H9 (cell line): ENCODE measurements around the gene TENM3. TPM values are rescaled to one million over a fixed set of nuclear protein-coding genes. Genes with fewer than 3 reads are reported as not detected.
A peak's percentile ranks its signal among the peaks of the same experiment; 100 is the strongest.

Experiments
- DNase-seq: peaks from one replicate; pipeline ENCODE4 v3.0.0-alpha.2; 2017
- H2AFZ ChIP-seq: one replicate; pipeline ENCODE4 v1.6.1; 2013; ENCODE audit warnings: mild to moderate bottlenecking, low read length, control low read depth, moderate library complexity
- H2AK5ac ChIP-seq: 2 replicates; pipeline ENCODE4 v1.6.1; 2013; ENCODE audit warnings: low read length, control low read depth, mixed read lengths; ENCODE audit not compliant: insufficient read length
- H2BK120ac ChIP-seq: one replicate; pipeline ENCODE4 v1.6.1; 2013; ENCODE audit warnings: low read depth, mild to moderate bottlenecking, low read length, control low read depth, inconsistent platforms; ENCODE audit not compliant: poor library complexity, severe bottlenecking
- H2BK12ac ChIP-seq: 2 replicates; pipeline ENCODE4 v1.6.1; 2013; ENCODE audit warnings: low read length, control low read depth, mixed read lengths, low read depth; ENCODE audit not compliant: insufficient read length
- H2BK15ac ChIP-seq: 2 replicates; pipeline ENCODE4 v1.6.1; 2013; ENCODE audit warnings: low read depth, low read length, control low read depth
- H2BK20ac ChIP-seq: one replicate; pipeline ENCODE4 v1.6.1; 2013; ENCODE audit warnings: low read depth, mild to moderate bottlenecking, low read length, control low read depth, inconsistent platforms; ENCODE audit not compliant: poor library complexity, severe bottlenecking
- H2BK5ac ChIP-seq: 2 replicates; pipeline ENCODE4 v1.6.1; 2013; ENCODE audit warnings: low read length, control low read depth, mixed read lengths; ENCODE audit not compliant: insufficient read length
- H3K14ac ChIP-seq: 2 replicates; pipeline ENCODE4 v1.6.1; 2013; ENCODE audit warnings: low read length, control low read depth; ENCODE audit not compliant: insufficient read depth
- H3K18ac ChIP-seq: 2 replicates; pipeline ENCODE4 v1.6.1; 2013; ENCODE audit warnings: low read depth, mild to moderate bottlenecking, mixed read lengths, low read length, control low read depth; ENCODE audit not compliant: insufficient read length
- H3K23ac ChIP-seq: 2 replicates; pipeline ENCODE4 v1.6.1; 2013; ENCODE audit warnings: low read length, control low read depth, mixed read lengths, low read depth; ENCODE audit not compliant: insufficient read length
- H3K23me2 ChIP-seq: 2 replicates; pipeline ENCODE4 v1.6.1; 2013; ENCODE audit warnings: low read depth, mild to moderate bottlenecking, mixed read lengths, low read length, control low read depth; ENCODE audit not compliant: insufficient read length, poor library complexity, severe bottlenecking
- H3K27ac ChIP-seq: 2 replicates; pipeline ENCODE4 v1.5.1; 2013; ENCODE audit warnings: low read length, control low read depth, mixed read lengths, low read depth; ENCODE audit not compliant: insufficient read length
- H3K27me3 ChIP-seq: 2 replicates; pipeline ENCODE4 v1.6.1; 2013; ENCODE audit warnings: low read length, control low read depth, inconsistent platforms; ENCODE audit not compliant: insufficient read depth
- H3K4ac ChIP-seq: 2 replicates; pipeline ENCODE4 v1.6.1; 2013; ENCODE audit warnings: low read depth, mild to moderate bottlenecking, control low read depth, inconsistent platforms, low read length, moderate library complexity
- H3K4me1 ChIP-seq: 2 replicates; pipeline ENCODE4 v1.6.1; 2013; ENCODE audit warnings: low read length, control low read depth, inconsistent platforms; ENCODE audit not compliant: insufficient read depth
- H3K4me2 ChIP-seq: 2 replicates; pipeline ENCODE4 v1.6.1; 2013; ENCODE audit warnings: low read length, control low read depth, mixed read lengths; ENCODE audit not compliant: insufficient read length, insufficient read depth
- H3K56ac ChIP-seq: 2 replicates; pipeline ENCODE4 v1.6.1; 2013; ENCODE audit warnings: low read depth, mild to moderate bottlenecking, mixed read lengths, low read length, control low read depth; ENCODE audit not compliant: insufficient read length
- H3K79me1 ChIP-seq: 2 replicates; pipeline ENCODE4 v1.6.1; 2013; ENCODE audit warnings: low read depth, mild to moderate bottlenecking, moderate library complexity, low read length, control low read depth, inconsistent platforms; ENCODE audit not compliant: insufficient read depth, poor library complexity, severe bottlenecking
- H3K79me2 ChIP-seq: 2 replicates; pipeline ENCODE4 v1.6.1; 2013; ENCODE audit warnings: low read length, control low read depth, inconsistent platforms; ENCODE audit not compliant: insufficient read depth
- H3K9ac ChIP-seq: 2 replicates; pipeline ENCODE4 v1.6.1; 2013; ENCODE audit warnings: low read length, control low read depth, mixed read lengths; ENCODE audit not compliant: insufficient read length; ENCODE audit errors: extremely low read depth
- H3K9me3 ChIP-seq: one replicate; pipeline ENCODE4 v1.6.1; 2013; ENCODE audit warnings: low read depth, low read length, inconsistent platforms; ENCODE audit not compliant: control insufficient read depth
- H3T11ph ChIP-seq: one replicate; pipeline ENCODE4 v1.6.1; 2013; ENCODE audit warnings: mild to moderate bottlenecking, low read length, control low read depth, inconsistent platforms
- H4K20me1 ChIP-seq: one replicate; pipeline ENCODE4 v1.6.1; 2013; ENCODE audit not compliant: control insufficient read depth, insufficient read length, insufficient read depth
- H4K5ac ChIP-seq: 2 replicates; pipeline ENCODE4 v1.6.1; 2013; ENCODE audit warnings: low read depth, mild to moderate bottlenecking, mixed read lengths, low read length, control low read depth; ENCODE audit not compliant: insufficient read length
- H4K8ac ChIP-seq: replicated peaks from 2 replicates; pipeline ENCODE4 v1.6.1; 2013; ENCODE audit warnings: low read length, control low read depth, mixed read lengths, low read depth; ENCODE audit not compliant: insufficient read length
- H4K91ac ChIP-seq: 2 replicates; pipeline ENCODE4 v1.6.1; 2013; ENCODE audit warnings: low read depth, mild to moderate bottlenecking, moderate library complexity, mixed read lengths, low read length, control low read depth; ENCODE audit not compliant: insufficient read length
- H3K27ac Mint-ChIP-seq, 3 experiments: 2 replicates in 2 of 3; 3 replicates in 1 of 3; pipeline ENCODE4 v1.8.0; 2020 to 2021; ENCODE audit warnings: mixed read lengths in 3 of 3, mild to moderate bottlenecking in 1 of 3, moderate library complexity in 1 of 3
- H3K27me3 Mint-ChIP-seq: 2 replicates; pipeline ENCODE4 v1.8.0; 2021; ENCODE audit warnings: low read depth, mild to moderate bottlenecking, moderate library complexity, mixed read lengths
- H3K36me3 Mint-ChIP-seq, 3 experiments: 2 replicates in 2 of 3; 3 replicates in 1 of 3; pipeline ENCODE4 v1.8.0; 2020 to 2021; ENCODE audit warnings: low read depth in 3 of 3, mixed read lengths in 3 of 3; ENCODE audit not compliant: insufficient read depth in 1 of 3
- H3K4me1 Mint-ChIP-seq, 2 experiments: 2 replicates each; pipeline ENCODE4 v1.8.0; 2020; ENCODE audit warnings: mixed read lengths in 2 of 2
- H3K4me3 Mint-ChIP-seq, 2 experiments: 2 replicates in 1 of 2; 3 replicates in 1 of 2; pipeline ENCODE4 v1.8.0; 2020 to 2021; ENCODE audit warnings: mild to moderate bottlenecking in 2 of 2, mixed read lengths in 2 of 2, moderate library complexity in 1 of 2
- H3K9me3 Mint-ChIP-seq, 2 experiments: 2 replicates in 1 of 2; 3 replicates in 1 of 2; pipeline ENCODE4 v1.8.0; 2020; ENCODE audit warnings: mild to moderate bottlenecking in 2 of 2, mixed read lengths in 2 of 2, moderate library complexity in 1 of 2
- WGBS: extraction: QIAGEN DNeasy Blood & Tissue Kit; methylation state at CpG from one replicate; pipeline ENCODE4 v1.1.7; 2013; ENCODE audit warnings: missing lambda C conversion rate, low lambda C conversion rate, mixed read lengths; ENCODE audit not compliant: insufficient read length; ENCODE audit errors: extremely low coverage; 5-methylcytosine and 5-hydroxymethylcytosine counted together
- total RNA-seq: library from RNA; stranded (reverse); gene quantifications from 2 replicates; pipeline ENCODE4 v1.2.1, GENCODE V29; 2021
- TF ChIP-seq, protein P1 (sequence below): fragments of 200-600 bp; sonication (generic); conservative IDR thresholded peaks from 3 replicates; pipeline ENCODE4 v1.8.0; 2021; ENCODE audit warnings: antibody characterized with exemption, mild to moderate bottlenecking

Gene TENM3
- total RNA-seq, 1 experiment from 2014 or later: 49.6 TPM

DNA sequence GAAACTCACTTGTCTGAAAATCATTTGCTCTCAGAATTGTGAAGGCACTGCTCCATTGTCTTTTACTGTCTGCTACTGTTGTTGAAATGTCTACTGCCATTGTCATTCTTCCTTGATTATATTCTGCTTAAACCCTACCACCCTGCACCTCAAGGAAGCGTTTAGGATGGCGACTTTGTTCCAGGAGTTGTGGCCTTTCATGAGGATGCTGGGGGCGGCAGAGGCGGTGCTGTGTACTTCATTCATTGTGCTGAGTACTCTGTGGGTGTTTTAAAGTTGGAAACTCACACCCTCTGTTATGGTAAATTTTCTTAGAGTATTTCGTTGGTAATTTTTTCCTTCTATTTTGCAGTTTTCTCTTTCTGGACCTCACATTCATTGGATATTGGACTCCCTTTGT, 258.9 kb downstream of the TENM3 start:
- Mint-ChIP-seq H3K4me1 (peaks cover 64 to 68% of the 10 kb centered on the region in 2 experiments), H3K27ac (peak overlapping the region in 1 of 3 experiments; percentile 61; a peak in 3 of 7 replicates), H3K9me3 (no peaks in the 10 kb centered on the region), H3K36me3 (no peaks in the 10 kb centered on the region), H3K27me3 (no peaks in the 10 kb centered on the region), H3K4me3 (no peak overlapping the region)
- WGBS: no CpG with 5 or more reads among the region's 5 CpGs
- Histone ChIP-seq H3K14ac (no peak overlapping the region), H3K27ac (no peak overlapping the region), H2BK5ac (no peak overlapping the region), H3K79me2 (no peaks in the 10 kb centered on the region; the same call in 1 of the 2 replicates), H2AFZ (no peak overlapping the region), H3K9ac (no peak overlapping the region), H3K18ac (no peak overlapping the region), H2BK120ac (no peak overlapping the region), H3K4me2 (no peak overlapping the region), H4K91ac (no peak overlapping the region), H2AK5ac (no peak overlapping the region), H4K5ac (no peak overlapping the region), H3T11ph (no peak overlapping the region), H2BK12ac (no peak overlapping the region), H2BK15ac (no peak overlapping the region), H3K56ac (no peak overlapping the region), H4K8ac (no peak overlapping the region), H3K79me1 (no peaks in the 10 kb centered on the region), H3K4me1 (peaks cover 5% of the 10 kb centered on the region), H3K23ac (no peak overlapping the region), H3K27me3 (no peaks in the 10 kb centered on the region), H4K20me1 (no peaks in the 10 kb centered on the region), H3K23me2 (no peaks in the 10 kb centered on the region), H3K9me3 (no peaks in the 10 kb centered on the region), H3K4ac (no peak overlapping the region), H2BK20ac (no peak overlapping the region)
- TF ChIP-seq, protein P1, sequence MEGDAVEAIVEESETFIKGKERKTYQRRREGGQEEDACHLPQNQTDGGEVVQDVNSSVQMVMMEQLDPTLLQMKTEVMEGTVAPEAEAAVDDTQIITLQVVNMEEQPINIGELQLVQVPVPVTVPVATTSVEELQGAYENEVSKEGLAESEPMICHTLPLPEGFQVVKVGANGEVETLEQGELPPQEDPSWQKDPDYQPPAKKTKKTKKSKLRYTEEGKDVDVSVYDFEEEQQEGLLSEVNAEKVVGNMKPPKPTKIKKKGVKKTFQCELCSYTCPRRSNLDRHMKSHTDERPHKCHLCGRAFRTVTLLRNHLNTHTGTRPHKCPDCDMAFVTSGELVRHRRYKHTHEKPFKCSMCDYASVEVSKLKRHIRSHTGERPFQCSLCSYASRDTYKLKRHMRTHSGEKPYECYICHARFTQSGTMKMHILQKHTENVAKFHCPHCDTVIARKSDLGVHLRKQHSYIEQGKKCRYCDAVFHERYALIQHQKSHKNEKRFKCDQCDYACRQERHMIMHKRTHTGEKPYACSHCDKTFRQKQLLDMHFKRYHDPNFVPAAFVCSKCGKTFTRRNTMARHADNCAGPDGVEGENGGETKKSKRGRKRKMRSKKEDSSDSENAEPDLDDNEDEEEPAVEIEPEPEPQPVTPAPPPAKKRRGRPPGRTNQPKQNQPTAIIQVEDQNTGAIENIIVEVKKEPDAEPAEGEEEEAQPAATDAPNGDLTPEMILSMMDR: no peak
- DNase-seq: no peak
